Panc1 (cell line): ENCODE measurements around the gene EMX2.

Experiments
- POLR2AphosphoS5 ChIP-seq: IDR thresholded peaks from 2 replicates; pipeline ENCODE4 v1.6.1; 2012; ENCODE audit warnings: mild to moderate bottlenecking, low read depth, low read length, moderate library complexity
- SIN3A ChIP-seq: IDR thresholded peaks from 2 replicates; pipeline ENCODE4 v1.6.1; 2012; ENCODE audit warnings: low read depth, mild to moderate bottlenecking, low read length, moderate library complexity, borderline replicate concordance; ENCODE audit not compliant: insufficient read depth
- TF ChIP-seq, protein P1 (sequence below): fragments of 450-650 bp; IDR thresholded peaks from 2 replicates; pipeline ENCODE4 v1.5.1; 2017; ENCODE audit warnings: mild to moderate bottlenecking
- TF ChIP-seq, protein P2 (sequence below), 2 experiments: IDR thresholded peaks; 2 replicates each; pipeline ENCODE4 v1.6.1; 2011 to 2012; ENCODE audit warnings: low read depth in 2 of 2, control low read depth in 1 of 2, low read length in 1 of 2, mild to moderate bottlenecking in 1 of 2, moderate library complexity in 1 of 2; ENCODE audit not compliant: insufficient read depth in 1 of 2

DNA sequence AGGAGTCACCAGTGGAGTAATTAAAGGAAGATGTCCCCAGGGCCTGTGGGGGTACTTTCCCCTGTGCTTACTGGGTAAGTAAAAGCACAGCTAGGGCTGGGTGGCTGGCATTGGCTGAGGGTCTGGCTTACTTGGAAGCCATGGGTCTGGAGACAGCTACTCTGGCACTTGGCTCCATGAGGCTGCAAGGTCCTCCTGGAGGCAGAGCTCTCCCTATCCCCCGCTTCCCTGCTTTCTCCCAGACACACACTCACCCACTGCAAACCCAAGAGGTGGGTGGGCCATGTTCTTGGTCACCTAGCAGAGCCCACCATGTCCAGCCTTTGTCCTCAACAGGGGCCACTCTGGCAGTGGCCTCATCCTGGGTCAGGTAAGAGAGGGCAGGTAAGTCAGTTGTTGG, 13.3 kb downstream of the EMX2 start:
- TF ChIP-seq, protein P1, sequence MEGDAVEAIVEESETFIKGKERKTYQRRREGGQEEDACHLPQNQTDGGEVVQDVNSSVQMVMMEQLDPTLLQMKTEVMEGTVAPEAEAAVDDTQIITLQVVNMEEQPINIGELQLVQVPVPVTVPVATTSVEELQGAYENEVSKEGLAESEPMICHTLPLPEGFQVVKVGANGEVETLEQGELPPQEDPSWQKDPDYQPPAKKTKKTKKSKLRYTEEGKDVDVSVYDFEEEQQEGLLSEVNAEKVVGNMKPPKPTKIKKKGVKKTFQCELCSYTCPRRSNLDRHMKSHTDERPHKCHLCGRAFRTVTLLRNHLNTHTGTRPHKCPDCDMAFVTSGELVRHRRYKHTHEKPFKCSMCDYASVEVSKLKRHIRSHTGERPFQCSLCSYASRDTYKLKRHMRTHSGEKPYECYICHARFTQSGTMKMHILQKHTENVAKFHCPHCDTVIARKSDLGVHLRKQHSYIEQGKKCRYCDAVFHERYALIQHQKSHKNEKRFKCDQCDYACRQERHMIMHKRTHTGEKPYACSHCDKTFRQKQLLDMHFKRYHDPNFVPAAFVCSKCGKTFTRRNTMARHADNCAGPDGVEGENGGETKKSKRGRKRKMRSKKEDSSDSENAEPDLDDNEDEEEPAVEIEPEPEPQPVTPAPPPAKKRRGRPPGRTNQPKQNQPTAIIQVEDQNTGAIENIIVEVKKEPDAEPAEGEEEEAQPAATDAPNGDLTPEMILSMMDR, result no peak
- TF ChIP-seq SIN3A (no peak), POLR2AphosphoS5 (no peak)
- TF ChIP-seq, protein P2, sequence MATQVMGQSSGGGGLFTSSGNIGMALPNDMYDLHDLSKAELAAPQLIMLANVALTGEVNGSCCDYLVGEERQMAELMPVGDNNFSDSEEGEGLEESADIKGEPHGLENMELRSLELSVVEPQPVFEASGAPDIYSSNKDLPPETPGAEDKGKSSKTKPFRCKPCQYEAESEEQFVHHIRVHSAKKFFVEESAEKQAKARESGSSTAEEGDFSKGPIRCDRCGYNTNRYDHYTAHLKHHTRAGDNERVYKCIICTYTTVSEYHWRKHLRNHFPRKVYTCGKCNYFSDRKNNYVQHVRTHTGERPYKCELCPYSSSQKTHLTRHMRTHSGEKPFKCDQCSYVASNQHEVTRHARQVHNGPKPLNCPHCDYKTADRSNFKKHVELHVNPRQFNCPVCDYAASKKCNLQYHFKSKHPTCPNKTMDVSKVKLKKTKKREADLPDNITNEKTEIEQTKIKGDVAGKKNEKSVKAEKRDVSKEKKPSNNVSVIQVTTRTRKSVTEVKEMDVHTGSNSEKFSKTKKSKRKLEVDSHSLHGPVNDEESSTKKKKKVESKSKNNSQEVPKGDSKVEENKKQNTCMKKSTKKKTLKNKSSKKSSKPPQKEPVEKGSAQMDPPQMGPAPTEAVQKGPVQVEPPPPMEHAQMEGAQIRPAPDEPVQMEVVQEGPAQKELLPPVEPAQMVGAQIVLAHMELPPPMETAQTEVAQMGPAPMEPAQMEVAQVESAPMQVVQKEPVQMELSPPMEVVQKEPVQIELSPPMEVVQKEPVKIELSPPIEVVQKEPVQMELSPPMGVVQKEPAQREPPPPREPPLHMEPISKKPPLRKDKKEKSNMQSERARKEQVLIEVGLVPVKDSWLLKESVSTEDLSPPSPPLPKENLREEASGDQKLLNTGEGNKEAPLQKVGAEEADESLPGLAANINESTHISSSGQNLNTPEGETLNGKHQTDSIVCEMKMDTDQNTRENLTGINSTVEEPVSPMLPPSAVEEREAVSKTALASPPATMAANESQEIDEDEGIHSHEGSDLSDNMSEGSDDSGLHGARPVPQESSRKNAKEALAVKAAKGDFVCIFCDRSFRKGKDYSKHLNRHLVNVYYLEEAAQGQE (IDR thresholded peaks at IDR 0.05; ENCODE audit: insufficient read depth in 1 of 2, low read depth in 2 of 2, low read length in 1 of 2), result no peak
